NOMO-1 treated with dmso at 0.1 percent for 144 hours (cell line): Measurements from ENCODE around the gene KANK3.
"Not testable (repeated sequence)": the region's sequence is repeated elsewhere in the genome, so short reads cannot be mapped to it uniquely, and the experiment has no call there.

ENCODE experiments used
- DNase-seq: peaks from one replicate; lab custom pipeline; 2025; ENCODE audit not compliant: unreplicated experiment; lab: John Stamatoyannopoulos, UW

KANK3 gene

DNA sequence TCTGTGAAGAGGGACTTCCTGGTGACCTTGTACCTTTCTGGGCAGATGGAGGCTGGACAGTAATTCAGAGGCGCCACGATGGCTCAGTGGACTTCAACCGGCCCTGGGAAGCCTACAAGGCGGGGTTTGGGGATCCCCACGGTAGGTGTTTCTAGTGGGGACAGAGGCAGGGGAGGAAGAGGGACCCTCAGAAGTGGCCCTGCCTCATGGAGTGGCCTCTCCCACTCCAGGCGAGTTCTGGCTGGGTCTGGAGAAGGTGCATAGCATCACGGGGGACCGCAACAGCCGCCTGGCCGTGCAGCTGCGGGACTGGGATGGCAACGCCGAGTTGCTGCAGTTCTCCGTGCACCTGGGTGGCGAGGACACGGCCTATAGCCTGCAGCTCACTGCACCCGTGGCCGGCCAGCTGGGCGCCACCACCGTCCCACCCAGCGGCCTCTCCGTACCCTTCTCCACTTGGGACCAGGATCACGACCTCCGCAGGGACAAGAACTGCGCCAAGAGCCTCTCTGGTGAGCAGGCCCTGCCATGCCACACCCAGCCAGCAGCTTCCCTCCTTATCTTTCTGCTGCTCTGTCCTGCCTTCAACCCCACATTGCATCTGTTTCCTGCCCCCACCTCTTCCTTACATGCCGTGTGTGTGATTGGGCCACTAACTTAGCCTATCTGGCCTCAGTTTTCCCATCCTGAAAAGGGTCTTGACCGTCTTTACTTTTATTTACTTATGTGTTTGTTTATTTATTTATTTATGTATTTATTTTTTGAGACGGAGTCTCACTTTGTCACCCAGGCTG is 28.1 kb upstream of the KANK3 start:
- no peak for DNase-seq

DNA sequence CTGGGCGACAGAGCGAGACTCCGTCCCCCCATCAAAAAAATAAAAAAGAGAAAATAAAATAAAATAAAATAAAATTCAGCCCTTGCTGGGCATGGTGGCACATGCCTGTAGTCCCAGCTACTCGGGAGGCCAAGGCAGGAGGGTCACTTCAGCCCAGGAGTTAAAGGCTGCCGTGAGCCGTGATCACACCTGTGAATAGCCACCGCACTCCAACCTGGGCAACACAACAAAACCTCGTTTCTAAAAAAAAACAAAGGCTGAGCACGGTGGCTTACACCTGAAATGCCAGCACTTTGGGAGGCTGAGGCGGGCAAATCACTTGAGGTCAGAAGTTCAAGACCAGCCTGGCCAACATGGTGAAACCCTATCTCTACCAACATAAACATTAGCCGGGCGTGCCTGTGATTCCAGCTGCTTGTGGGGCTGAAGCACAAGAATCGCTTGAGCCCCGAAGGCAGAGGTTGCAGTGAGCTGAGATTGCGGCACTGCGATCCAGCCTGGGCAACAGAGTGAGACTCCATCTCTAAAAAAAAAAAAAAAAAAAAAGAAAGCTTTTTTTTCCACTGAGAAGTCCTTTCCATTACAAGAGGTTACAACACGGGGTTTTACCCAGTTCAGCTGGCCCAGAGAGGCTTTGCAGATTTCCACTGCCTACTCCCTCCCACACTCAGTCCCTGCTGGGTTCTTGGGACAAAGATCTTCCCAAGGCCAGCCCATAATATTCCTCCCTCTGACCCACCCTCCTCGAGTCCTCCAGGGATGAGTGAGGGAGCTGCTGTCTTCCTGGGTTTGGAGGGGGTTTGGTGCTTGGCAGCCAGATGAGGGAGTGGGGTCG is 27.3 kb upstream of the KANK3 start:
- DNase-seq, result no peak

DNA sequence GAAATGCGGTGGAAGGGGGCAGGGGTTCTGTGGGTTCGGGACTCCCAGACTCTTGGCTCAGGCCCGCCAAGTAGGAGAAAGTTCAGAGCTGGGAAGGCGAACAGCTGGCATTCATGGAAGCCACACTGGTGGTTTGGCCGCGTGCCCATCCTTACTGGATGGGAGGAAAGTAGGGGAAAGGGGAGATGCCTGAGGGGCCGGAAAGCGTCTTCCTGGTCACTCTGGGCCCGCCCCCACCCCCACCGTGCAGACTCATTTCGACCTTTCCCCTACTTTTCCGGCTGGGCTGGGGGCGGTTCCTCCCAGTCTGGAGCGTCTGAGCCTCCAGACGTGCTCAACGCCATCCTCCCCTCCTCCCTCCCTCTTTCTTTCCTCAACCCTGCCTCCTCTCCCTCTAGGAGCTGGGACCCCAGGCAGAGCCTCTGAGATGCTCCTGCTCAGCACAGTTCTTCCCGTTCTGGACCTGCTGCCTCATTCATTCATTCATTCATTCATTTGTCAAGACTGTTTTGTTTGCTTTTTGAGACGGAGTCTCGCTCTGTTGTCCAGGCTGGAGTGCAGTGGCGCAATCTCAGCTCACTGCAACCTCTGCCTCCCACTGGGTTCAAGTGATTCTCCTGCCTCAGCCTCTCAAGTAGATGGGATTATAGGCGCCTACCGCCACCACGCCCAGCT is 24.4 kb upstream of the KANK3 start:
- no peak for DNase-seq

DNA sequence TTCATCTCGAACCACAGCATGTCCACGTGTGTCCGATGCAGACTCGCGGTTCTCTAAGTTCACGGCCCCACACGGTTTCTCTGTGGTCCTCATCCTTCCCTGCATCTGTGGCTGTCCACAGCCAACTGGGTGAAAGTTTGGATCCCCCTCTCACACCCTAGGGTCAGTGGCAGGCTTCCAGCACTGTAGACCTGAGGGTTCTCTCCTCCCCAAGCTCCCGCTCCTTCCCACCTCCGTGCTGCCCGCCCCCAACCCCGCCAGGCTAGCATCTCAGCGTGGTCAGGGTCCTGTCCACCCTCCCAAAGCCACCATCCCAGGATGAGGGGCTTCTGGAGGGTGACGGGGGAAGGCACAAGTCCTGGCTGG is 23.9 kb upstream of the KANK3 start:
- no peak for DNase-seq

DNA sequence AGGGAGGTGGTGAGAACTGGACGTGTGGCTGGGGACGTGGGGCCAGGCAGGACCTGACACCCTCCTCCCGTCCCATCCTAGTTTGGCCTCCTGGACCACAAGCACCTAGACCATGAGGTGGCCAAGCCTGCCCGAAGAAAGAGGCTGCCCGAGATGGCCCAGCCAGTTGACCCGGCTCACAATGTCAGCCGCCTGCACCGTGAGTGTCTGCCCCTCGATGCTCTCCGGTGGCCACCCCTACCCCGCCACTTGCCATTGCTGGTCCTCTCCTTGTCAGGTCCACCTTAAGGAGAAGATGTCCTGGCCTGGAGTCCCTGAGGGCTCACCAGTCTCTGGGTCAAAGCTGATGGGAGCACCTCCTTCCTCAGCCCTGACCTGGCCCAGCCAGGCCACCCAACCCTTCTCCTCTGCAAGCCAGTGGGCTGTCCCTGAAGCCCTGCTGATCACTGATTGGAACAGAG is 23.1 kb upstream of the KANK3 start:
- DNase-seq, result no peak

DNA sequence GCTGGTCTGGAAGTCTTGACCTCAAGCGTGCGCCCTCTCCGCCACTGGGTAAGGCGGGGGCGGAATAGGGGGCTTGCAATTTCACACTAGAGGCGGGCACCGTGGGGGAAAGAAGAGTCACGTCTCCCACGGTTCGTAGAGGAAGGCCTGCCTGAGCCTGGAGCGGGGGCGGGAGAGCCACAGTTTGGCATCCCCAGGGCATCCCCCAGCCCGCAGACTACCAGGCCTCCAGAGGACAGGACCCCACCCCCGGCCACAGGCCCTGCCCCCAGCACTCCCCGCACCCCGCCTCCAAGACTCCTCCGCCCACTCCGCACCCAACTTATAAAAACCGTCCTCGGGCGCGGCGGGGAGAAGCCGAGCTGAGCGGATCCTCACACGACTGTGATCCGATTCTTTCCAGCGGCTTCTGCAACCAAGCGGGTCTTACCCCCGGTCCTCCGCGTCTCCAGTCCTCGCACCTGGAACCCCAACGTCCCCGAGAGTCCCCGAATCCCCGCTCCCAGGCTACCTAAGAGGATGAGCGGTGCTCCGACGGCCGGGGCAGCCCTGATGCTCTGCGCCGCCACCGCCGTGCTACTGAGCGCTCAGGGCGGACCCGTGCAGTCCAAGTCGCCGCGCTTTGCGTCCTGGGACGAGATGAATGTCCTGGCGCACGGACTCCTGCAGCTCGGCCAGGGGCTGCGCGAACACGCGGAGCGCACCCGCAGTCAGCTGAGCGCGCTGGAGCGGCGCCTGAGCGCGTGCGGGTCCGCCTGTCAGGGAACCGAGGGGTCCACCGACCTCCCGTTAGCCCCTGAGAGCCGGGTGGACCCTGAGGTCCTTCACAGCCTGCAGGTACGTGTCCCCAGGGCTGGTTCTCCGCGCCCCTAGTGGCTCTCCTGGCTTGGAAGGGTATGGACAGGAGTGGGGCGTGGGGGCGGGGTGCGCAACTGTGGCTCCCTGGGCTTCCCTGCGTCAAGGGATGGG is 21.0 kb upstream of the KANK3 start, which contains the start of gene ANGPTL4:
Gene ANGPTL4, plus strand, starts transcription at position 353 of the 969 bp plus-strand sequence. Its CDS starts 167 bp downstream, at position 520.
- no peak for DNase-seq

DNA sequence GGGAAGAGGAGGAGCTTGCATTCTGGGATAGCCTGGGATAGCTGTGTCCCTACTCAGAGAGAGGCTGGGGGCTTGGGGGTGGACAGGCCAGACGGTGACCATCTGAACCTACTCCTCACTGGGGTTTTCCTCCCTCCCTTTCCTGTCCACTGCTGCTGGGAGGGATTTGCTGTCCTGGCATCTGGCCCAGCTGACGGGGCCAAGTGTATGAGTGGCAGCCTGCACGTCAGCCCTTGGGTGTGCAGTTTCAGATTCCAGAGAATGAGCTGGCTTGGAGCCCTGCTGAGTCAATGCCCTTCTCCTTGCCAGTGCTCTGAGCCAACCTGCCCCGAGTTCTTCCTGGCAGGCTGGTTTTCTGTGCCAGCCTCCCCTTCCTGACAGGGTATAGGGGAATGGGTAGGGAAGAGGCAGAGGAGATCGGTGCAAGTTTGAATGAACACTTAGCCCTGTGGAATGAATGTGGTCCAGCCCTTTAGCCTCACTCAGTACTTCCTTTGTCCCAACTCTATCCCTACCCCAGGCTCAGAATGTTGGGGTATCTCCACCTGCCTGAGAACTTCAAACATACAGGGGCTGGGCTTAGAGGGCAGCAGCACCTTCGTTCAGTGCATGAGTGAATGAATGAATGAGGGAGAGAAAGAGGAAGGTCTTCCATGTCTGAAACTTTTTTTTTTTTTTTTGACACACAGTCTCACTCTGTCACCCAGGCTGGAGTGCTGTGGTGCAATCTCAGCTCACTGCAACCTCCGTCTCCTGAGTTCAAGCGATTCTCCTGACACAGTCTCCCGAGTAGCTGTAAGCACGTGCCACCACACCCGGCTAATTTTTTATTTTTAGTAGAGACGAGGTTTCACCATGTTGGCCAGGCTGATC is 19.1 kb upstream of the KANK3 start:
- DNase-seq, result no peak

- DNase-seq, result no peak
Observed at GRCh38 chr19:8360196-8360595, 17.1 kb upstream of the KANK3 start.

DNA sequence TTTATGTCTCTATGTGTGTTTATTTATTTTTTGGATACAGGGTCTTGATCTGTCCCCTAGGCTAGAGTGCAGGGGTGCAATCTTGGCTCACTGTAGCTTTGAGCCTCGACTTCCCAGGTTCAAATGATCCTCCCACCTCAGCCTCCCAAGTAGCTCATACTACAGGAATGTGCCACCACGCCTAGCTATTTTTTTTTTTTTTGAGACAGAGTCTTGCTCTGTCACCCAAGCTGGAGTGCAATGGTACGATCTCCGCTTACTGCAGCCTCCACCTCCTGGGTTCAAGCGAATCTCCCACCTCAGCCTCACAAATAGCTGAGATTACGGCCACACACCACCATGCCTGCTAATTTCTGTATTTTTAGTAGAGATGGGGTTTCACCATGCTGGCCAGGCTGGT is 15.9 kb upstream of the KANK3 start:
- DNase-seq, result no peak

DNA sequence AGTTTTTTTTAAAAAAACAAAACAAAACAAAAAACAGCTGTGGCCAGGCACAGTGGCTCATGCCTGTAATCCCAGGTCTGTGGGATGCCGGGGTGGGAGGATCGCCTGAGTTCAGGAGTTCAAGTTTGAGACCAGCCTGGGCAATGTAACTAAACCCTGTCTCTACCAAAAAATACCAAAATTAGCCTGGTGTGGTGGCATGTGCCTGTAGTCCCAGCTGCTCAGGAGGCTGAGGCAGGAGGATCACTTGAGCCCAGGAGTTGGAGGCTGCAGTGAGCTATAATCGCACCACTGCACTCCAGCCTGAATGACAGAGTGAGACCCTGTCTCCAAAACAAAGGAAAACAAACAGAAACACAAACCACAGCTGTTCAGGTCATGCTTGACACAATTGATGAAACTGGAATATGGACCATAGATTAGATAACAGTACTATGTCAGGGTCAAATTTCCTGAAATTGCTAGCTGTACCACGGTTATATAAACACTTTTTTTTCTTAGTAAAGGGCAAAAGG is 14.0 kb upstream of the KANK3 start:
- DNase-seq, result no peak

DNA sequence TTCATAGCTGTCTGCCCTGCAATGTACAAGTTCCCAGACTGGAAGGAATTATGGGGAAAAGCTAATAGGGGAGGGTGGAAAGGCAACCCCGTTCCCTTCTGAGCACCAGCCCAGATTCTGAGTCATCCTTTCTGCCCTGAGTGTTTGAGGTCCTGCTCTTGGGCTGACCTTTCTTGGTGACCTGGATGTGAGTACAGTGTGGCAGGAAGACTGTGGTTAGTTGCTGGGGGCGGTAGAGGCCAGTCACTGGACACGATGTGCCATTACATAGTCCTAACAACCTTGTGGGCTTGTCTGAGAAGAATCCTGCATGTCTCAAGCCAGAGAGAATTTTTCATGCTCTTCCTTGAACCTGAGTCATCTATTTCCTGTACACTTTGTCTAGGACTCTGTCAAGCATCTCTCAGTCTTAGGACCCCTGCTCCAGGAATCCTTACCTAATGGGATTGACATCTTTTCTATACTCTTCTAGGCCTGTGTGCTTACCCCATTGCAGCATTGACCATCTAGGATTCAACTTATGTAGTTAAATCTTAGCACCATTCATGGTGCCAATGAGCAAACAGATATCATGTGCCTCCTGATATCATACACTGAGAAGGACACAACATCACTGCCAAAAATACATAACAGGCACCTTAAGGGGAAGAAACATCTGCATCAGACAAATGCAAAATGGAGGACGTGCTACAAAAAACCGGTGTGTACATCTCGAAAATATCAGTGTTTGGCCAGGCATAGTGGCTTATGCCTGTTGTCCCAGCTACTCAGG is 12.8 kb upstream of the KANK3 start:
- no peak for DNase-seq

GRCh38 chr19:8352845-8353244 is 9.8 kb upstream of the KANK3 start:
- DNase-seq, result not testable (repeated sequence)

GRCh38 chr19:8352134-8352827 is 9.2 kb upstream of the KANK3 start:
- no peak for DNase-seq

GRCh38 chr19:8349629-8350372 is 6.7 kb upstream of the KANK3 start:
- DNase-seq, result not testable (repeated sequence)

DNA sequence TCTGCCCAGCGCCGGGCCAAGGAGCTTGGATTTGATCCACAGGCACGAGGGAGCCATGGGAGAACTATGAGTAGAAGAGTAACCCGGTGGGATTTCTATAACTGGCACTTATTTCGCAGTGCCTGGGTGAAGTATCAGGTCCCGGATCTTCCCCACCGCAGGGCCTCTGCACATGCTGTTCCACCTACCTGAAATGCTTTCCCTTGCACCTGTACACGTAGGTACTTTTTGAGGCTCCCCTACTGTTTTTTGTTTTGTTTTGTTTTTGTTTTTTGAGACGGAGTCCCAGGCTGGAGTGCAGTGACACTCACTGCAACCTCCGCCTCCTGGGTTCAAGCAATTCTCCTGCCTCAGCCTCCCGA is 402 bp upstream of the KANK3 start:
- DNase-seq, result no peak

GRCh38 chr19:8342316-8342683 is 762 bp downstream of the KANK3 start:
- no peak for DNase-seq

- DNase-seq, result not testable (repeated sequence)
Observed at GRCh38 chr19:8341504-8341903, 1.6 kb downstream of the KANK3 start.
